ENCODE results near the gene RNF34. TPM values are rescaled to one million over a fixed set of nuclear protein-coding genes. Genes with fewer than 3 reads are reported as not detected.

RNF34 gene
- total RNA-seq, 4 donors from 2014 or later, result 32.3 to 57.1 (median 46.2) TPM

GRCh38 chr12:121398355-121398754 is 1.6 kb upstream of the RNF34 start:
- Histone ChIP-seq H3K27ac (peak overlapping the region in 3 of 4 donors; percentile 97 to 99 (median 98)), H3K4me1 (peaks cover 29 to 31% of the 10 kb centered on the region in 2 donors), H3K4me3 (no peak overlapping the region), H3K9me3 (no peaks in the 10 kb centered on the region), H3K36me3 (no peaks in the 10 kb centered on the region), H3K27me3 (no peaks in the 10 kb centered on the region)
- no peak for ATAC-seq
- in situ Hi-C loops (cut with MboI; ENCODE audit: low sequenced_read_pairs in 4 of 4), result loop anchor here in 1 of 4 donors (5.0 kb wide), 1 partner anchor 36 kb away; no protein-coding TSS in a partner anchor
- DNase-seq, result no peak
- no peak for TF ChIP-seq POLR2A (IDR thresholded peaks at IDR 0.05)
- TF ChIP-seq, protein P1, sequence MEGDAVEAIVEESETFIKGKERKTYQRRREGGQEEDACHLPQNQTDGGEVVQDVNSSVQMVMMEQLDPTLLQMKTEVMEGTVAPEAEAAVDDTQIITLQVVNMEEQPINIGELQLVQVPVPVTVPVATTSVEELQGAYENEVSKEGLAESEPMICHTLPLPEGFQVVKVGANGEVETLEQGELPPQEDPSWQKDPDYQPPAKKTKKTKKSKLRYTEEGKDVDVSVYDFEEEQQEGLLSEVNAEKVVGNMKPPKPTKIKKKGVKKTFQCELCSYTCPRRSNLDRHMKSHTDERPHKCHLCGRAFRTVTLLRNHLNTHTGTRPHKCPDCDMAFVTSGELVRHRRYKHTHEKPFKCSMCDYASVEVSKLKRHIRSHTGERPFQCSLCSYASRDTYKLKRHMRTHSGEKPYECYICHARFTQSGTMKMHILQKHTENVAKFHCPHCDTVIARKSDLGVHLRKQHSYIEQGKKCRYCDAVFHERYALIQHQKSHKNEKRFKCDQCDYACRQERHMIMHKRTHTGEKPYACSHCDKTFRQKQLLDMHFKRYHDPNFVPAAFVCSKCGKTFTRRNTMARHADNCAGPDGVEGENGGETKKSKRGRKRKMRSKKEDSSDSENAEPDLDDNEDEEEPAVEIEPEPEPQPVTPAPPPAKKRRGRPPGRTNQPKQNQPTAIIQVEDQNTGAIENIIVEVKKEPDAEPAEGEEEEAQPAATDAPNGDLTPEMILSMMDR (IDR thresholded peaks at IDR 0.05 in 4 of 5, conservative IDR thresholded peaks at IDR 0.05 in 1 of 5), result no peak
- intact Hi-C loops (cut with DNase I; ENCODE audit: low total_unique reads), result loop anchor here (5.0 kb wide), 1 partner anchor 101 kb away; the partner anchor contains the start of gene CAMKK2

- ATAC-seq (peak; percentile 54 to 58), DNase-seq (peak; percentile 19 to 33)
- no peaks in the 10 kb centered on the region for H3K27me3 ChIP-seq
- H3K4me3 ChIP-seq, result peak overlapping the region; percentile 90 to 97 (median 93)
- in situ Hi-C loops (cut with MboI; ENCODE audit: low sequenced_read_pairs in 4 of 4) (no loop called here), intact Hi-C loops (cut with DNase I; ENCODE audit: low total_unique reads) (loop anchor here (10.0 kb wide), 1 partner anchor 866 kb away; the partner anchor contains the start of gene RNF10)
- H3K27ac ChIP-seq, result peak overlapping the region; percentile 97 to 99 (median 98)
- TF ChIP-seq, protein P1 (IDR thresholded peaks at IDR 0.05 in 4 of 5, conservative IDR thresholded peaks at IDR 0.05 in 1 of 5), result peak in 1 of 5 experiments; percentile 2
- TF ChIP-seq POLR2A (IDR thresholded peaks at IDR 0.05), result no peak
- H3K4me1 ChIP-seq, result peaks cover 48% of the 10 kb centered on the region in 2 donors
- no peaks in the 10 kb centered on the region for H3K36me3 ChIP-seq
- H3K9me3 ChIP-seq, result no peaks in the 10 kb centered on the region
Observed at GRCh38 chr12:121400332-121401139, 618 bp downstream of the RNF34 start.

DNA sequence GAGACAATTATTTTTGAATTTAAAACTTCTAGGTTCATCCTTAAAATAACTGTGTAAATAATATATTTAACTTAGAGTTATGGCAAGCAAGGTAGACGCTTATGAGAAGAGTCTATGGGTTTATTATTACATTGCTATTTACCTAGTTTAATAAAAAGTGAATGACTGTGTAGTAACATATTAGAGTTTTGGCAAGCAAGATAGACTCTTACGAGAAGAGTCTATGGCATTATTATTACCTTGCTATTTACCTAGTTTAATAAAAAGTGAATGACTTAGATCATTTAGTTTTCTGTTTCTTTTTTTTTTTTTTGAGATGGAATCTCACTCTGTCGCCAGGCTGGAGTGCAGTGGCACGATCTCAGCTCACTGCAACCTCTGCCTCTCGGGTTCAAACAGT is 3.8 kb downstream of the RNF34 start:
- in situ Hi-C loops (cut with MboI; ENCODE audit: low sequenced_read_pairs in 4 of 4) (no loop called here), intact Hi-C loops (cut with DNase I; ENCODE audit: low total_unique reads) (loop anchor here (10.0 kb wide), 1 partner anchor 869 kb away; the partner anchor contains the start of gene RNF10)
- no peak overlapping the region for H3K4me3 ChIP-seq
- no peaks in the 10 kb centered on the region for H3K9me3 ChIP-seq
- no peak for TF ChIP-seq POLR2A (IDR thresholded peaks at IDR 0.05)
- TF ChIP-seq, protein P1 (IDR thresholded peaks at IDR 0.05 in 4 of 5, conservative IDR thresholded peaks at IDR 0.05 in 1 of 5), result no peak
- no peak for ATAC-seq
- no peak for DNase-seq
- peak overlapping the region; percentile 97 to 99 (median 98) for H3K27ac ChIP-seq
- no peaks in the 10 kb centered on the region for H3K27me3 ChIP-seq
- H3K4me1 ChIP-seq, result peaks cover 49 to 53% of the 10 kb centered on the region in 2 donors
- peaks cover 0 to 5% of the 10 kb centered on the region in 2 donors for H3K36me3 ChIP-seq

DNA sequence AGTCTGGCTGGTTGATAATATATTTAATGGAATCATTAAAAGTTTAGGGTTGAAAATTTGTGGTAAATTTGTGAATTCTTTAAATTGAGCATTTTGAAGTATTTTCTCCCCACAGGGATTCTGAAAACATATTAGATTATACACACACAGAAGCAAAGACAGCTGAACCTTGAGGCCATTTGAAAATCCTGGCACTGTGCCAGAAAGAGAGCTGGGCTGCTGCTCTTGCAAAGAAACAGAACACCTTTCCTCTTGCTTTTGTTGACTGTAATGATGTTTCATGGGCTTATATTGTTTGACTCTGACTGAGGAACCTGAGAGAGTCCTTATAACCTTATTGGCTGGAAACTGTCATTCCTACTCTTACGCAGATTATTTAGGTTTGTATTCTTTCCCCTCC is 4.8 kb downstream of the RNF34 start:
- Histone ChIP-seq H3K27ac (peak overlapping the region; percentile 97 to 99 (median 98)), H3K4me3 (no peak overlapping the region), H3K9me3 (no peaks in the 10 kb centered on the region), H3K27me3 (no peaks in the 10 kb centered on the region), H3K36me3 (peaks cover 0 to 5% of the 10 kb centered on the region in 2 donors), H3K4me1 (peaks cover 45 to 50% of the 10 kb centered on the region in 2 donors)
- in situ Hi-C loops (cut with MboI; ENCODE audit: low sequenced_read_pairs in 4 of 4) (no loop called here), intact Hi-C loops (cut with DNase I; ENCODE audit: low total_unique reads) (loop anchor here (10.0 kb wide), 1 partner anchor 870 kb away; the partner anchor contains the start of gene RNF10)
- DNase-seq, result peak; percentile 29 to 34
- ATAC-seq, result no peak
- no peak for TF ChIP-seq POLR2A (IDR thresholded peaks at IDR 0.05)
- TF ChIP-seq, protein P1 (IDR thresholded peaks at IDR 0.05 in 4 of 5, conservative IDR thresholded peaks at IDR 0.05 in 1 of 5), result no peak
